GM10266 (cell line): ENCODE data around the gene MYL7.
A peak's percentile ranks its signal among the peaks of the same experiment; 100 is the strongest.

Source experiments
- DNase-seq: peaks from one replicate; pipeline ENCODE4 v3.0.0; 2012; ENCODE audit errors: extremely low spot score
- CTCF ChIP-seq: IDR thresholded peaks from 2 replicates; pipeline ENCODE4 v1.5.1; 2012; ENCODE audit warnings: mild to moderate bottlenecking, low read depth; ENCODE audit not compliant: control insufficient read depth, insufficient read depth; ENCODE audit errors: missing control alignments

MYL7 gene

GRCh38 chr7:44106311-44107065 is 34.6 kb downstream of the MYL7 start:
- no peak for TF ChIP-seq CTCF
- DNase-seq: no peak

- no peak for DNase-seq
- TF ChIP-seq CTCF: no peak
These were observed 35.3 kb downstream of the MYL7 start for GRCh38 chr7:44105832-44106231.

- no peak for TF ChIP-seq CTCF
- DNase-seq: no peak
These were observed 36.0 kb downstream of the MYL7 start for GRCh38 chr7:44104860-44105771.

DNA sequence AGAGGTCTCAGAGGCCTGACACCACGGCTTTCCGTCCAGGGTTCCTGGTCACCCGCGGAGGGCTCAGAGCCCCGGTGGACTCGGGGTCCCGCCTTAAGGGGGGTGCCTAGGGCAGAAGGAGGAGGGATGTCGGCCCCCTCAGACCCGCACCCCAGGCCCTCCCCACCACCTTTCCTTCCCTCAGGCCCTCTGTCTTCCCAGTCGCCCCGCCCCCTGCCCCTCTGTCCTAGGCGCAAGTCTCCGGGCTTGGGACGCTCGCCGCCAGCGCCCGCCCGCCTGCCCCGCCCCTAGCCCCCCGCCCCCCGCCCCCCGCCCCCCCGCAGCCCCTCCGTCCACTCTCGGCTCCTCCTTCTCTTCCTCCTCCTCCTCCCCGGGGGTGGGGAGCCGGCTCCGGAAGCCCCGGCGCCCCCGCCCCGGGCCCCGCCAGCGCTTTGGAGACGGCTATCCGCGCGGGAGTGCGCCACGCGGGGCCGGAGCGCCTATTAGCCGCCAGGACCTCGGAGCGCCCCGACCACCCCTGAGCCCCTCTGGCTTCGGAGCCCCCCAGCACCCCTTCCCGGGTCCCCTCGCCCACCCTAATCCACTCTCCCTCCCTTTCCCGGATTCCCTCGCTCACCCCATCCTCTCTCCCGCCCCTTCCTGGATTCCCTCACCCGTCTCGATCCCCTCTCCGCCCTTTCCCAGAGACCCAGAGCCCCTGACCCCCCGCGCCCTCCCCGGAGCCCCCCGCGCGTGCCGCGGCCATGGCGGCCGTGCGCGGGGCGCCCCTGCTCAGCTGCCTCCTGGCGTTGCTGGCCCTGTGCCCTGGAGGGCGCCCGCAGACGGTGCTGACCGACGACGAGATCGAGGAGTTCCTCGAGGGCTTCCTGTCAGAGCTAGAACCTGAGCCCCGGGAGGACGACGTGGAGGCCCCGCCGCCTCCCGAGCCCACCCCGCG is 36.9 kb downstream of the MYL7 start, which contains the start of gene AEBP1:
Gene AEBP1 (plus strand): TSS at position 423 of the 937 bp plus-strand sequence. CDS start 321 bp downstream, at position 744.
- TF ChIP-seq CTCF: peak; percentile 15
- no peak for DNase-seq

- no peak for TF ChIP-seq CTCF
- DNase-seq: no peak
These were observed 37.6 kb downstream of the MYL7 start for GRCh38 chr7:44103566-44103922.

GRCh38 chr7:44102846-44103565 is 38.1 kb downstream of the MYL7 start:
- DNase-seq: no peak
- TF ChIP-seq CTCF: no peak
